ENCODE measurements around the gene ZMIZ1. TPM values are rescaled to one million over a fixed set of nuclear protein-coding genes. Genes with fewer than 3 reads are reported as not detected.

The ZMIZ1 gene
- total RNA-seq, 1 donor from 2014 or later: 173 TPM

- no peaks in the 10 kb centered on the region for H3K36me3 Mint-ChIP-seq
- no peak overlapping the region for H3K4me3 Mint-ChIP-seq
- H3K27ac Mint-ChIP-seq: no peak overlapping the region
- no peak for DNase-seq (ENCODE audit: low spot score in 2 of 2, unreplicated experiment in 2 of 2)
- no peaks in the 10 kb centered on the region for H3K9me3 Mint-ChIP-seq
- peaks cover 3% of the 10 kb centered on the region for H3K4me1 Mint-ChIP-seq
- no peak for TF ChIP-seq CTCF (IDR thresholded peaks at IDR 0.05; ENCODE audit: unreplicated experiment)
- no peaks in the 10 kb centered on the region for H3K27me3 Mint-ChIP-seq (ENCODE audit: low read depth)
Observed at GRCh38 chr10:79340646-79341244, 272.0 kb downstream of the ZMIZ1 start.

GRCh38 chr10:79342295-79342761 lies 273.6 kb downstream of the ZMIZ1 start:
- Mint-ChIP-seq H3K4me1 (peaks cover 6% of the 10 kb centered on the region), H3K9me3 (no peaks in the 10 kb centered on the region), H3K27ac (no peak overlapping the region), H3K27me3 (ENCODE audit: low read depth) (no peaks in the 10 kb centered on the region), H3K36me3 (no peaks in the 10 kb centered on the region), H3K4me3 (no peak overlapping the region)
- TF ChIP-seq CTCF (IDR thresholded peaks at IDR 0.05; ENCODE audit: unreplicated experiment): no peak
- DNase-seq (ENCODE audit: low spot score in 2 of 2, unreplicated experiment in 2 of 2): no peak

GRCh38 chr10:79342811-79343561 lies 274.2 kb downstream of the ZMIZ1 start:
- DNase-seq (ENCODE audit: low spot score in 2 of 2, unreplicated experiment in 2 of 2): no peak
- Mint-ChIP-seq H3K27me3 (ENCODE audit: low read depth) (no peaks in the 10 kb centered on the region), H3K4me1 (peaks cover 6% of the 10 kb centered on the region), H3K36me3 (no peaks in the 10 kb centered on the region), H3K27ac (no peak overlapping the region), H3K9me3 (no peaks in the 10 kb centered on the region), H3K4me3 (no peak overlapping the region)
- no peak for TF ChIP-seq CTCF (IDR thresholded peaks at IDR 0.05; ENCODE audit: unreplicated experiment)

GRCh38 chr10:79344502-79345195 lies 275.9 kb downstream of the ZMIZ1 start:
- Mint-ChIP-seq H3K27ac (no peak overlapping the region), H3K36me3 (no peaks in the 10 kb centered on the region), H3K4me1 (peaks cover 16% of the 10 kb centered on the region), H3K27me3 (ENCODE audit: low read depth) (no peaks in the 10 kb centered on the region), H3K4me3 (no peak overlapping the region), H3K9me3 (no peaks in the 10 kb centered on the region)
- no peak for TF ChIP-seq CTCF (IDR thresholded peaks at IDR 0.05; ENCODE audit: unreplicated experiment)
- DNase-seq (ENCODE audit: low spot score in 2 of 2, unreplicated experiment in 2 of 2): peak in 1 of 2 experiments; percentile 10

GRCh38 chr10:79345241-79346011 lies 276.7 kb downstream of the ZMIZ1 start:
- Mint-ChIP-seq H3K36me3 (peaks cover 5% of the 10 kb centered on the region), H3K27me3 (ENCODE audit: low read depth) (no peaks in the 10 kb centered on the region), H3K9me3 (no peaks in the 10 kb centered on the region), H3K4me1 (peaks cover 16% of the 10 kb centered on the region), H3K4me3 (no peak overlapping the region), H3K27ac (no peak overlapping the region)
- DNase-seq (ENCODE audit: low spot score in 2 of 2, unreplicated experiment in 2 of 2): peak in 1 of 2 experiments; percentile 37
- no peak for TF ChIP-seq CTCF (IDR thresholded peaks at IDR 0.05; ENCODE audit: unreplicated experiment)

All from mesothelial cell of epicardium (in vitro differentiated cells).